Type B pancreatic cell (in vitro differentiated cells): ENCODE results near the gene IFIT1B. TPM values are rescaled to one million over a fixed set of nuclear protein-coding genes. Genes with fewer than 3 reads are reported as not detected.

Source experiments
- DNase-seq: peaks from one replicate; pipeline ENCODE4 v3.0.0; 2021; ENCODE audit warnings: mixed read lengths; ENCODE audit not compliant: unreplicated experiment; ENCODE audit errors: extremely low spot score
- H3K27ac Mint-ChIP-seq: 2 replicates; pipeline ENCODE4 v1.8.0; 2021; ENCODE audit warnings: mild to moderate bottlenecking, mixed read lengths
- H3K27me3 Mint-ChIP-seq: 2 replicates; pipeline ENCODE4 v1.8.0; 2021; ENCODE audit warnings: mixed read lengths
- H3K36me3 Mint-ChIP-seq: 2 replicates; pipeline ENCODE4 v1.8.0; 2021; ENCODE audit warnings: mixed read lengths
- H3K4me1 Mint-ChIP-seq: one replicate; pipeline ENCODE4 v1.8.0; 2021; ENCODE audit warnings: mixed read lengths; ENCODE audit not compliant: unreplicated experiment
- H3K4me3 Mint-ChIP-seq: 2 replicates; pipeline ENCODE4 v1.8.0; 2021; ENCODE audit warnings: mild to moderate bottlenecking, mixed read lengths
- H3K9me3 Mint-ChIP-seq: 2 replicates; pipeline ENCODE4 v1.8.0; 2021; ENCODE audit warnings: mixed read lengths
- total RNA-seq: library from RNA; stranded (reverse); gene quantifications from 2 replicates; pipeline ENCODE4 v1.2.1, GENCODE V29; 2021; ENCODE audit warnings: low replicate concordance
- TF ChIP-seq, protein P1 (sequence below): fragments of 200-600 bp; sonication (generic); conservative IDR thresholded peaks from 2 replicates; pipeline ENCODE4 v1.5.0; 2021; ENCODE audit warnings: antibody characterized with exemption, mild to moderate bottlenecking

IFIT1B gene
- total RNA-seq, 1 donor from 2014 or later, result not detected

DNA sequence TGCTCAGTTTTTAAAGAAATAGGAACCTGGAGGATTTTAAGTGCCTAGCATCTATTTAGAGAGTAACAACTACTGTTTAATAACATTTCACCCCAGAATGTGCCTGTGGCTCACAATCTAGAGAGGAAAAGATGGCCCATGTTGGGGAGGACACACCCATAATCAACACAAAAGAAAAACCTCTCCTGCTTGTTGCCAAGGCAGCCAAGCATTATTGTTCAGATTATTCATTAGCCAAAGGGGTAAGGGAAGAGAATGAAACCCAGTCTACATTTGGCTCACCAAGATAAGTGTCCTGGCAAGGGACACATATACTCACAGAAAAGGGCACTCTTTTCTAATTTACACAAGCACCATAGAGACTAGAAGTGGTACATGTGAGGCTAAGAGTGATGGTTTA, 17.7 kb upstream of the IFIT1B start:
- TF ChIP-seq, protein P1, sequence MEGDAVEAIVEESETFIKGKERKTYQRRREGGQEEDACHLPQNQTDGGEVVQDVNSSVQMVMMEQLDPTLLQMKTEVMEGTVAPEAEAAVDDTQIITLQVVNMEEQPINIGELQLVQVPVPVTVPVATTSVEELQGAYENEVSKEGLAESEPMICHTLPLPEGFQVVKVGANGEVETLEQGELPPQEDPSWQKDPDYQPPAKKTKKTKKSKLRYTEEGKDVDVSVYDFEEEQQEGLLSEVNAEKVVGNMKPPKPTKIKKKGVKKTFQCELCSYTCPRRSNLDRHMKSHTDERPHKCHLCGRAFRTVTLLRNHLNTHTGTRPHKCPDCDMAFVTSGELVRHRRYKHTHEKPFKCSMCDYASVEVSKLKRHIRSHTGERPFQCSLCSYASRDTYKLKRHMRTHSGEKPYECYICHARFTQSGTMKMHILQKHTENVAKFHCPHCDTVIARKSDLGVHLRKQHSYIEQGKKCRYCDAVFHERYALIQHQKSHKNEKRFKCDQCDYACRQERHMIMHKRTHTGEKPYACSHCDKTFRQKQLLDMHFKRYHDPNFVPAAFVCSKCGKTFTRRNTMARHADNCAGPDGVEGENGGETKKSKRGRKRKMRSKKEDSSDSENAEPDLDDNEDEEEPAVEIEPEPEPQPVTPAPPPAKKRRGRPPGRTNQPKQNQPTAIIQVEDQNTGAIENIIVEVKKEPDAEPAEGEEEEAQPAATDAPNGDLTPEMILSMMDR, result no peak
- no peak overlapping the region for H3K27ac Mint-ChIP-seq
- H3K9me3 Mint-ChIP-seq, result peaks cover 6% of the 10 kb centered on the region

DNA sequence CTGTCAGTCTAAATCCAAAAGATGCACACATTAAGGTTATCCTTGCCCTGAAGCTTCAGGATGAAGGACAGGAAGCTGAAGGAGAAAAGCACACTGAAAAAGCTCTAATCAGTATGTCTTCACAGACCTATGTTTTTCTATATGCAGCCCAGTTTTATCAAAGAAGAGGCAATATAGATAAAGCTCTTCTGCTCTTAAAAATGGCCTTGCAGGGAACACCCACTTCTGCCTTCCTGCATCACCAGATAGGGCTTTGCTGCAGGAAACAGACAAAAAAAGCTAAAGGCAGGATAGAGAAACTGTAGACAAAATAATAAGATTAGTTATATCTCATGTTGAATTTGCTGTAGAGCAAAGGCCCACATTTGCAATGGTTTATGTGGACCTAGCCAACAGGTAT, 14.9 kb upstream of the IFIT1B start:
- H3K9me3 Mint-ChIP-seq, result peaks cover 6% of the 10 kb centered on the region
- H3K36me3 Mint-ChIP-seq, result no peaks in the 10 kb centered on the region
- TF ChIP-seq, protein P1, result no peak
- no peak overlapping the region for H3K4me3 Mint-ChIP-seq
- H3K4me1 Mint-ChIP-seq, result peaks cover 14% of the 10 kb centered on the region
- no peak overlapping the region for H3K27ac Mint-ChIP-seq
- no peak for DNase-seq
- no peaks in the 10 kb centered on the region for H3K27me3 Mint-ChIP-seq

More for the DNA sequence above, 17.7 kb upstream of the IFIT1B start:
- H3K4me3 Mint-ChIP-seq, result no peak overlapping the region
- H3K4me1 Mint-ChIP-seq, result peaks cover 13% of the 10 kb centered on the region
- H3K27me3 Mint-ChIP-seq, result no peaks in the 10 kb centered on the region
- H3K36me3 Mint-ChIP-seq, result no peaks in the 10 kb centered on the region
- DNase-seq, result no peak

DNA sequence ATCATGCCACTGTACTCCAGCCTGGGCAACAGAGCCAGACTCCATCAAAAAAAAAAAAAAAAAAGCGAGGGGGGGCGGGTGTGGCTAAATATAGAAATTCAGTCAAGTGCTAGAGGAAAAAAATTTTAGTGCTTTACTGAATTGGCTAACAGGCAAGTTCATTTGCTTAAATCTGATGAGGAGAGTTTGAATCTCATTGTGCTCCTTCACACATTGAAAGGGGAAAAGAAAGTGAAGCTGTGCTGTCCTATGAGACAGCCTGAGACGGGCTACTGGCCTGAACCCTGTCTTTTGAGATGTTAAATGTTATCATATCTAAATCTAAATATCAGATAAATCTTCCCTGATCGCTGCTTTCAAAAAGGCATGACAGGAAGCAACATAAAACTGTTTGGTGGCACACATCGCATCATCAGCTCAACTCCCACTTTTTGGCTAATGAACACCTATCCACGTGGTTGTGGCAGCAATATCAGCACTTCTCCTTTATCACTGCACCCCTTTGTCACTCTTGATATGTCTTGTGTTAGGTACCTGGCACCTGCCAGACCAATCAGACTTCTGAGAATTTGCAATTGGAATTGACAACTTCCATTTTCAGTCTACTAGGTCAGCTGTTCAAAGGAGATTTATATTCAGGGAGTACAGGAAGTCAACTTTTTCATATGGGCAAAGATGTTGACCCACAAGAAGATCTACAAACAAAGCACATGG, 14.0 kb upstream of the IFIT1B start:
- Mint-ChIP-seq H3K36me3 (no peaks in the 10 kb centered on the region), H3K27ac (no peak overlapping the region), H3K27me3 (no peaks in the 10 kb centered on the region), H3K4me3 (no peak overlapping the region), H3K9me3 (peaks cover 6% of the 10 kb centered on the region), H3K4me1 (peaks cover 18% of the 10 kb centered on the region)
- no peak for DNase-seq
- TF ChIP-seq, protein P1, result no peak

DNA sequence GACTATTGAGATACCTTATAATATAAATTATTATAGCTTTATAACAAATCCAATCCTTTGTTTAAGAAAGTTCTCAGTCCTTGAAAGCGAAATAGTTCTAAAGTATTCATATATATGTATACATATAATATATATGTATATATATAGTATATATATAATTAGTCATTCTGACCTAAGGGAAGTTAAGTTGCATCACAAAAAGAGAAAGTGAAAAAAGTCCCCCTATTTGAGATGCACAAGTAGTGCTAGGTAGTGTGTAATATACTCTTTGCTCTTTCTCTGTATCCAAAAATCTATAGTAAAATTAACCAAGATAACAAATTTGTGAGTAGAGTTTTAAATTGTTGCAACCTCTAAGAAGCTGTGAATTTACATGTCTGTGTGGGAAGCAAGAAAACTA, 13.3 kb upstream of the IFIT1B start:
- Mint-ChIP-seq H3K9me3 (peaks cover 6% of the 10 kb centered on the region), H3K27ac (no peak overlapping the region), H3K36me3 (no peaks in the 10 kb centered on the region), H3K4me3 (no peak overlapping the region), H3K4me1 (peaks cover 18% of the 10 kb centered on the region), H3K27me3 (no peaks in the 10 kb centered on the region)
- no peak for DNase-seq
- TF ChIP-seq, protein P1, result no peak

DNA sequence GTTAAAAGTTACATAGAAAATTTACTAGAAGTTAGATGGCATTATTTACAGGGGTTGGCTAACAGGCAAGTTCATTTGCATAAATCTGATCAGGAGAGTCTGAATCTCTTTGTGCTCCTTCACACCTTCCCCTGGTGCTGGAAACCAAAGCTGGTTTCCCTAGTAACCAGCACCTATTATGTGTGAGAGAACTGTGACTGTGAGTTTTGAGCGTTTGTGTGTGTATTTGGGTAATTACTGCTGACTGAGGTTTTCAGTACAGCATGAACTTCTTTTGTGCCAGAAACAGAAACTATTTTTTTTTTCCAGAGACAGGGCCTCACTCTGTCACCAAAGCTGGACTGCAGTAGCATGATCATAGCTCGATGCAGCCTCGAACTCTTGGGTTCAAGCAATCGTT, 10.3 kb upstream of the IFIT1B start:
- H3K4me1 Mint-ChIP-seq, result peaks cover 10% of the 10 kb centered on the region
- no peak overlapping the region for H3K4me3 Mint-ChIP-seq
- H3K27me3 Mint-ChIP-seq, result no peaks in the 10 kb centered on the region
- no peaks in the 10 kb centered on the region for H3K9me3 Mint-ChIP-seq
- no peak for DNase-seq
- TF ChIP-seq, protein P1, result no peak
- no peaks in the 10 kb centered on the region for H3K36me3 Mint-ChIP-seq
- no peak overlapping the region for H3K27ac Mint-ChIP-seq
